Panc1 (cell line): ENCODE results near the gene CRHR2.

Experiments
- CTCF ChIP-seq: fragments of 450-650 bp; IDR thresholded peaks from 2 replicates; pipeline ENCODE4 v1.5.1; 2017; ENCODE audit warnings: mild to moderate bottlenecking
- POLR2AphosphoS5 ChIP-seq: IDR thresholded peaks from 2 replicates; pipeline ENCODE4 v1.6.1; 2012; ENCODE audit warnings: mild to moderate bottlenecking, low read depth, low read length, moderate library complexity

GRCh38 chr7:30617359-30617758 is 64.9 kb downstream of the CRHR2 start:
- no peak for TF ChIP-seq CTCF
- no peak for TF ChIP-seq POLR2AphosphoS5
